M059J (cell line): ENCODE data around the gene HHIPL1. TPM values are rescaled to one million over a fixed set of nuclear protein-coding genes. Genes with fewer than 3 reads are reported as not detected.

Experiments
- total RNA-seq: library from RNA; depleted of rRNA; stranded (reverse); fragments of >200 nt; shearing (Covaris generic); gene quantifications from 2 replicates; pipeline ENCODE4 v1.2.3, GENCODE V29; 2014; rRNA removed

Gene HHIPL1
- total RNA-seq, 1 experiment from 2014 or later, result 1.2 TPM

Other genes with a start within 250 kb of the HHIPL1 start
- 33.1 and 41.5 TPM in 2 replicates for gene SETD3, start 164.3 kb upstream of the HHIPL1 start, total RNA-seq
- gene CCNK, start 163.7 kb upstream of the HHIPL1 start, total RNA-seq, result 11.8 and 12.2 TPM in 2 replicates
- gene CCDC85C, start 40.9 kb upstream of the HHIPL1 start, total RNA-seq, result 12.8 and 16.2 TPM in 2 replicates
- gene CYP46A1, start 39.2 kb downstream of the HHIPL1 start, total RNA-seq, result 0.02 TPM in 1 of 2 replicates, not detected in the other
- 32.0 and 32.6 TPM in 2 replicates for gene EML1, start 148.3 kb downstream of the HHIPL1 start, total RNA-seq